ENCODE measurements around the gene PDE4C. TPM values are rescaled to one million over a fixed set of nuclear protein-coding genes. Genes with fewer than 3 reads are reported as not detected.

The PDE4C gene
- total RNA-seq, 1 experiment from 2014 or later, result 3.0 TPM

DNA sequence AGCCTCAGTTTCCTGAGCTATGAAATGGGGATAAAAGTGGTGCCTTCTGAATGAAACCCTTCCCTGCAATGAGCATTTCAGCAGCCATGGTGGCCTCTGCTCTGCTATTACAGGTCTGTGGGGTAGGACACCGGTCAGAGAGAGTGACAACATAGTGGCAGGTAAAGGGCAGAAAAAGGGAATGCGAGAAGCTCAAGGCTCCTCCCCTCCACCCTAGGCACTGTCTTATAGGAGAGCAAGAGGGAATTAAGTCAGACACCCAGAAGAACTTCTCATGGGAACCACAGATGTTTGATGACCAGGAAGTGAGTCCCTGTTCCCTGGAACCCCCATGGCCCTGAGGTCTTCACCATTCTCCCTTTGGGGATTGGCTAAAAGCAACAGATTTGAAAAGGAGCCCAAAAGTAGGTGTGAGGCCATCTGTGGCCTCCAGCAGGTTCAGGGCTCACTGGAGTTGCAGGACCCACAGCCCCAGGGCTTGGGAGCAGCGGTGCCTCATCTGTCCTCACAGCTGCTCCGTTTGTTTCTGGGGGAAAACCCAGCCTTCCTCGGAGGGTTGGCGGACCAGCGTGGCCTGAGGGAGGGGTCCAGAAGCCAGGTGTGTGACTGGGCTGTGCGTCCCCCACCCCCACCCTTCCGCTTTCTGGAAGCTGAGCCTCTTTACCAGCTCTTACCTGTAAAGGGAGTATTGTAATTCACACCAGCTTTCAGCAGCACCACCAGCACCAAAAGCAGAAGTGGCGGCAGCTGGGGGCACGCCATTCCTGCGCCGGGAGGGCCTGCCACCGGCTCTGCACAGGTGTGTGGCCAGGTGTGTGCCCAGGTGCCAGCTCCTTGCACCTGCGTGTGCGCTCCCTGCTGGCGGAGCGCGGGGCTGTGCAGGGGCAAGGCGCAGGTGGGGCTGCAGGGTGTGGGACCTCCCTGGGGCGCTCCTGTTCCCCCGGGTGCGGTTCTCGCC, 28.6 kb upstream of the PDE4C start (continued):
- TF ChIP-seq, protein P1, sequence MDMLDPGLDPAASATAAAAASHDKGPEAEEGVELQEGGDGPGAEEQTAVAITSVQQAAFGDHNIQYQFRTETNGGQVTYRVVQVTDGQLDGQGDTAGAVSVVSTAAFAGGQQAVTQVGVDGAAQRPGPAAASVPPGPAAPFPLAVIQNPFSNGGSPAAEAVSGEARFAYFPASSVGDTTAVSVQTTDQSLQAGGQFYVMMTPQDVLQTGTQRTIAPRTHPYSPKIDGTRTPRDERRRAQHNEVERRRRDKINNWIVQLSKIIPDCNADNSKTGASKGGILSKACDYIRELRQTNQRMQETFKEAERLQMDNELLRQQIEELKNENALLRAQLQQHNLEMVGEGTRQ (CRISPR knock-in tag; IDR thresholded peaks at IDR 0.05), result no peak
- TF ChIP-seq NFE2L1 (CRISPR knock-in tag; IDR thresholded peaks at IDR 0.05) (no peak), GABPB1 (CRISPR knock-in tag; IDR thresholded peaks at IDR 0.05) (no peak), FOXP1 (CRISPR knock-in tag; IDR thresholded peaks at IDR 0.05; ENCODE audit: borderline replicate concordance) (peak; percentile 59; the same call in 1 of the 2 replicates), SP1 (CRISPR knock-in tag; conservative IDR thresholded peaks at IDR 0.05) (peak; percentile 61), ZNF671 (CRISPR knock-in tag; IDR thresholded peaks at IDR 0.05) (no peak), TP53 (CRISPR knock-in tag; IDR thresholded peaks at IDR 0.05) (no peak), ESRRA (CRISPR knock-in tag; IDR thresholded peaks at IDR 0.05; ENCODE audit: borderline replicate concordance) (no peak), ZNF423 (CRISPR knock-in tag; IDR thresholded peaks at IDR 0.05) (peak; percentile 69), NFATC4 (CRISPR knock-in tag; IDR thresholded peaks at IDR 0.05) (no peak), ETV6 (CRISPR knock-in tag; IDR thresholded peaks at IDR 0.05) (0 out of 2 replicates have a peak, but pooled peaks have one; percentile 11), MYBL2 (CRISPR knock-in tag; IDR thresholded peaks at IDR 0.05) (0 out of 2 replicates have a peak, but pooled peaks have one; percentile 60), ZNF396 (CRISPR knock-in tag; IDR thresholded peaks at IDR 0.05; ENCODE audit: borderline replicate concordance) (no peak)
- TF ChIP-seq, protein P2, sequence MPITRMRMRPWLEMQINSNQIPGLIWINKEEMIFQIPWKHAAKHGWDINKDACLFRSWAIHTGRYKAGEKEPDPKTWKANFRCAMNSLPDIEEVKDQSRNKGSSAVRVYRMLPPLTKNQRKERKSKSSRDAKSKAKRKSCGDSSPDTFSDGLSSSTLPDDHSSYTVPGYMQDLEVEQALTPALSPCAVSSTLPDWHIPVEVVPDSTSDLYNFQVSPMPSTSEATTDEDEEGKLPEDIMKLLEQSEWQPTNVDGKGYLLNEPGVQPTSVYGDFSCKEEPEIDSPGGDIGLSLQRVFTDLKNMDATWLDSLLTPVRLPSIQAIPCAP (CRISPR knock-in tag; IDR thresholded peaks at IDR 0.05), result 0 out of 2 replicates have a peak, but pooled peaks have one; percentile 26
- TF ChIP-seq, protein P3, sequence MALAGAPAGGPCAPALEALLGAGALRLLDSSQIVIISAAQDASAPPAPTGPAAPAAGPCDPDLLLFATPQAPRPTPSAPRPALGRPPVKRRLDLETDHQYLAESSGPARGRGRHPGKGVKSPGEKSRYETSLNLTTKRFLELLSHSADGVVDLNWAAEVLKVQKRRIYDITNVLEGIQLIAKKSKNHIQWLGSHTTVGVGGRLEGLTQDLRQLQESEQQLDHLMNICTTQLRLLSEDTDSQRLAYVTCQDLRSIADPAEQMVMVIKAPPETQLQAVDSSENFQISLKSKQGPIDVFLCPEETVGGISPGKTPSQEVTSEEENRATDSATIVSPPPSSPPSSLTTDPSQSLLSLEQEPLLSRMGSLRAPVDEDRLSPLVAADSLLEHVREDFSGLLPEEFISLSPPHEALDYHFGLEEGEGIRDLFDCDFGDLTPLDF (CRISPR knock-in tag; IDR thresholded peaks at IDR 0.05), result no peak
- TF ChIP-seq, protein P4, sequence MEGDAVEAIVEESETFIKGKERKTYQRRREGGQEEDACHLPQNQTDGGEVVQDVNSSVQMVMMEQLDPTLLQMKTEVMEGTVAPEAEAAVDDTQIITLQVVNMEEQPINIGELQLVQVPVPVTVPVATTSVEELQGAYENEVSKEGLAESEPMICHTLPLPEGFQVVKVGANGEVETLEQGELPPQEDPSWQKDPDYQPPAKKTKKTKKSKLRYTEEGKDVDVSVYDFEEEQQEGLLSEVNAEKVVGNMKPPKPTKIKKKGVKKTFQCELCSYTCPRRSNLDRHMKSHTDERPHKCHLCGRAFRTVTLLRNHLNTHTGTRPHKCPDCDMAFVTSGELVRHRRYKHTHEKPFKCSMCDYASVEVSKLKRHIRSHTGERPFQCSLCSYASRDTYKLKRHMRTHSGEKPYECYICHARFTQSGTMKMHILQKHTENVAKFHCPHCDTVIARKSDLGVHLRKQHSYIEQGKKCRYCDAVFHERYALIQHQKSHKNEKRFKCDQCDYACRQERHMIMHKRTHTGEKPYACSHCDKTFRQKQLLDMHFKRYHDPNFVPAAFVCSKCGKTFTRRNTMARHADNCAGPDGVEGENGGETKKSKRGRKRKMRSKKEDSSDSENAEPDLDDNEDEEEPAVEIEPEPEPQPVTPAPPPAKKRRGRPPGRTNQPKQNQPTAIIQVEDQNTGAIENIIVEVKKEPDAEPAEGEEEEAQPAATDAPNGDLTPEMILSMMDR (IDR thresholded peaks at IDR 0.05), result 0 out of 2 replicates have a peak, but pooled peaks have one; percentile 35
- TF ChIP-seq, protein P5, sequence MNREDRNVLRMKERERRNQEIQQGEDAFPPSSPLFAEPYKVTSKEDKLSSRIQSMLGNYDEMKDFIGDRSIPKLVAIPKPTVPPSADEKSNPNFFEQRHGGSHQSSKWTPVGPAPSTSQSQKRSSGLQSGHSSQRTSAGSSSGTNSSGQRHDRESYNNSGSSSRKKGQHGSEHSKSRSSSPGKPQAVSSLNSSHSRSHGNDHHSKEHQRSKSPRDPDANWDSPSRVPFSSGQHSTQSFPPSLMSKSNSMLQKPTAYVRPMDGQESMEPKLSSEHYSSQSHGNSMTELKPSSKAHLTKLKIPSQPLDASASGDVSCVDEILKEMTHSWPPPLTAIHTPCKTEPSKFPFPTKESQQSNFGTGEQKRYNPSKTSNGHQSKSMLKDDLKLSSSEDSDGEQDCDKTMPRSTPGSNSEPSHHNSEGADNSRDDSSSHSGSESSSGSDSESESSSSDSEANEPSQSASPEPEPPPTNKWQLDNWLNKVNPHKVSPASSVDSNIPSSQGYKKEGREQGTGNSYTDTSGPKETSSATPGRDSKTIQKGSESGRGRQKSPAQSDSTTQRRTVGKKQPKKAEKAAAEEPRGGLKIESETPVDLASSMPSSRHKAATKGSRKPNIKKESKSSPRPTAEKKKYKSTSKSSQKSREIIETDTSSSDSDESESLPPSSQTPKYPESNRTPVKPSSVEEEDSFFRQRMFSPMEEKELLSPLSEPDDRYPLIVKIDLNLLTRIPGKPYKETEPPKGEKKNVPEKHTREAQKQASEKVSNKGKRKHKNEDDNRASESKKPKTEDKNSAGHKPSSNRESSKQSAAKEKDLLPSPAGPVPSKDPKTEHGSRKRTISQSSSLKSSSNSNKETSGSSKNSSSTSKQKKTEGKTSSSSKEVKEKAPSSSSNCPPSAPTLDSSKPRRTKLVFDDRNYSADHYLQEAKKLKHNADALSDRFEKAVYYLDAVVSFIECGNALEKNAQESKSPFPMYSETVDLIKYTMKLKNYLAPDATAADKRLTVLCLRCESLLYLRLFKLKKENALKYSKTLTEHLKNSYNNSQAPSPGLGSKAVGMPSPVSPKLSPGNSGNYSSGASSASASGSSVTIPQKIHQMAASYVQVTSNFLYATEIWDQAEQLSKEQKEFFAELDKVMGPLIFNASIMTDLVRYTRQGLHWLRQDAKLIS (CRISPR knock-in tag; IDR thresholded peaks at IDR 0.05; ENCODE audit: borderline replicate concordance), result no peak
- TF ChIP-seq, protein P6, sequence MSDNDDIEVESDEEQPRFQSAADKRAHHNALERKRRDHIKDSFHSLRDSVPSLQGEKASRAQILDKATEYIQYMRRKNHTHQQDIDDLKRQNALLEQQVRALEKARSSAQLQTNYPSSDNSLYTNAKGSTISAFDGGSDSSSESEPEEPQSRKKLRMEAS (CRISPR knock-in tag; IDR thresholded peaks at IDR 0.05), result peak; percentile 69
- TF ChIP-seq, protein P7, sequence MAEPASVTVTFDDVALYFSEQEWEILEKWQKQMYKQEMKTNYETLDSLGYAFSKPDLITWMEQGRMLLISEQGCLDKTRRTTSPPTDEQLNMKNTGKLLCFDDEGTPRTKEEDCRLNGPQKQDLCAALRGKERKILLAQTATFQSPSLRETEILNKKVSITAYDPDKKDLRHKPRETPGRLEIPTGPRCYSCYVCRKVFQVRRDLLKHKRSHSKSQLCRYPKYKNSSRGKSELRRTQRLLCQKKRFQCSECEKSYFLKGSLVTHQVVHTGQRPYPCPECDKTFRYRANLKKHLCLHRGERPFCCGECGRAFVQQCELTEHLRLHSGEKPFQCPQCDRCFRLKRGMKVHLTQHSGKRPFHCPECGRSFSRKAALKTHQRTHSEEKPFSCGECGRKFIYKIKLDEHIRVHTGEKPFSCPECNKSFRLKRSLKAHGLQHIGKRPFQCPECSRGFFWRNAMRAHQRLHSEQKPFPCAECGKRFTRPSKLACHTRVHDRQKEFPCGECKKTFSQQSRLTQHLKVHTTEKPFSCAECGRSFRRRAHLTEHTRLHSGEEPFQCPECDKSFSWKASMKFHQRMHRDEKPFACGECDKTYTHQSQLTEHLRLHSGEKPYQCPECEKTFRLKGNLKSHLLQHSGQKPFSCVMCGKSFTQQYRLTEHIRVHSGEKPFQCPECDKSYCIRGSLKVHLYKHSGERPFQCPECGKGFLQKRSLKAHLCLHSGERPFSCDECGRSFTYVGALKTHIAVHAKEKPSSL (CRISPR knock-in tag; conservative IDR thresholded peaks at IDR 0.05), result no peak
